WI38 (cell line): Measurements from ENCODE around the gene NRP1.

ENCODE experiments used
- H3K4me3 ChIP-seq: 2 replicates; pipeline ENCODE4 v1.5.1; 2011; ENCODE audit warnings: low read depth, mild to moderate bottlenecking, control low read depth, low read length
- TF ChIP-seq, protein P1 (sequence below): IDR thresholded peaks from 2 replicates; pipeline ENCODE4 v1.5.1; 2012; ENCODE audit warnings: low read depth, mild to moderate bottlenecking, control low read depth, low read length

NRP1 gene

GRCh38 chr10:33233635-33234034, 100.8 kb downstream of the NRP1 start:
- TF ChIP-seq, protein P1, sequence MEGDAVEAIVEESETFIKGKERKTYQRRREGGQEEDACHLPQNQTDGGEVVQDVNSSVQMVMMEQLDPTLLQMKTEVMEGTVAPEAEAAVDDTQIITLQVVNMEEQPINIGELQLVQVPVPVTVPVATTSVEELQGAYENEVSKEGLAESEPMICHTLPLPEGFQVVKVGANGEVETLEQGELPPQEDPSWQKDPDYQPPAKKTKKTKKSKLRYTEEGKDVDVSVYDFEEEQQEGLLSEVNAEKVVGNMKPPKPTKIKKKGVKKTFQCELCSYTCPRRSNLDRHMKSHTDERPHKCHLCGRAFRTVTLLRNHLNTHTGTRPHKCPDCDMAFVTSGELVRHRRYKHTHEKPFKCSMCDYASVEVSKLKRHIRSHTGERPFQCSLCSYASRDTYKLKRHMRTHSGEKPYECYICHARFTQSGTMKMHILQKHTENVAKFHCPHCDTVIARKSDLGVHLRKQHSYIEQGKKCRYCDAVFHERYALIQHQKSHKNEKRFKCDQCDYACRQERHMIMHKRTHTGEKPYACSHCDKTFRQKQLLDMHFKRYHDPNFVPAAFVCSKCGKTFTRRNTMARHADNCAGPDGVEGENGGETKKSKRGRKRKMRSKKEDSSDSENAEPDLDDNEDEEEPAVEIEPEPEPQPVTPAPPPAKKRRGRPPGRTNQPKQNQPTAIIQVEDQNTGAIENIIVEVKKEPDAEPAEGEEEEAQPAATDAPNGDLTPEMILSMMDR: no peak

DNA sequence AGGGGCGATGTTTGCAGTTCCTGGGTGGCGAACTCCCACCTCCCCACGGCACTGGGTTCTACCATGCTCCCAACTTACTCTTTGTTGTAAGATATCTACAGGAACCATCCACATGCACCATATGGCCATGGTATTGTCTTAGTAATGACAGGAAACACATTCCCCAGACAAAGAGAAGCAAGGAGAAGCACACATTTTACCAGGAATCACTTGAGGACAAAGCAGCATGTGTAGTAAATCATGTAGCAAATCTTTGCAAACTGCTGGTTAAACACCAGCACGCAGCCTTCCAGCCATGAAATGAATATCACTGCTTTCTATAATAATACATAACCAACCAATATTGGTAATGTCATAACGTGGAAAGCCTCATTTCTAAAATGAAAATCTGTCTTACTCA, 101.2 kb downstream of the NRP1 start:
- TF ChIP-seq, protein P1: no peak
- H3K4me3 ChIP-seq: no peak overlapping the region

More at GRCh38 chr10:33233635-33234034, 100.8 kb downstream of the NRP1 start:
- no peak overlapping the region for H3K4me3 ChIP-seq

DNA sequence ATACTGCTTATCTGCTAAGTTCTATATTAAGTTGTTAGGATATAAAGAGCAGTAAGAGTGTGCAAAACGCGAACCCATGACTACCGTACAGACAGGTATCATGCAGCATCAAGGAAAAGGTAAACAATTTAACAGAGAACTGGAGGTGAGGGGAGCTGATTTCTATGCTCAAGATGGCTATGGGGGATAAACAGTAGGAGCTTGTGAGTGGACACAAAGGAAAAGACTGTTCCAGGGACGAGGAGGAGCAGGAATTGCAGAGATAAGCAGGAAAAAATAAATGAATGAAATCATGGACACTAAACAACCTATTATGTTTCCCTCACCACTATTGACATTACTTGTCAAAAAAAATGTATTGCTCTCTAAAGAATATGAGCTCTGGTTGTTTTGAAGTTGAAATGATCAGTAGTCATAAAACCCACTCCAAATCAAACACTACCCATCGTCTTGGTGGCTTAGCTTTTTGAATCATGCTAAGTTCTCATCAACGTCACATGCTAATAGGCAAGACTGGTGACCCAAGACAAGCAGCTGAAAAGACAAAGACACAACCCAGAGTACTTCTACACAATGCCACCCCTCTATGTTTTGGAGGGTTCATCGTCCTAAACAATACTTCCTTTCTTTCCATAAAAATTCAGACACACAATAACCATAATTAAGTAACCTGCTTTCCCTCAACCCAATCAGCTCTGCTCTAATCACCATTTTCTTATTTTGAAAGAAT, 102.7 kb downstream of the NRP1 start:
- H3K4me3 ChIP-seq: no peak overlapping the region
- TF ChIP-seq, protein P1: no peak

- TF ChIP-seq, protein P1: no peak
Measured at GRCh38 chr10:33229949-33230267, 104.6 kb downstream of the NRP1 start.

GRCh38 chr10:33229252-33229948, 105.1 kb downstream of the NRP1 start:
- no peak overlapping the region for H3K4me3 ChIP-seq
- TF ChIP-seq, protein P1: no peak

More at GRCh38 chr10:33229949-33230267, 104.6 kb downstream of the NRP1 start:
- no peak overlapping the region for H3K4me3 ChIP-seq

DNA sequence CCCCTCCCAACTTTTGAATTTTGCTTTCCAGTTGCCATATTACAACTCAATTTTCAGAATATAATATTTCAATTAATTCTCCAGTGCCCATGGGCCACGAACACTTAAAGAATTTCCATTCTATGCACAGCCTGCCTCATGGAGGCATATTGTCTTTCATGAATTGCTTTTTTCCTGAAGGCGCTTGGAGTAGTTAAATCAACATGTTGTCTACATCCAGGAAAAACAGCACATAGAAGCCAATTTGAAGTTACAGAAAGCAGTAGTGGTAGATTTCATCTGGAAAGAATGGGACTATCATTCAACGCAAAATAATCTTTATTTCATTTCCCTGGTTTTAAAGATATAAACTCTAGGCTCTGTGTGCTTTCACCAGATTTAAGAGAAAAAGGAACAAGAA, 106.0 kb downstream of the NRP1 start:
- TF ChIP-seq, protein P1: no peak
- no peak overlapping the region for H3K4me3 ChIP-seq

- TF ChIP-seq, protein P1: no peak
- no peak overlapping the region for H3K4me3 ChIP-seq
Measured at GRCh38 chr10:33227489-33227888, 107.0 kb downstream of the NRP1 start.
